Heart right ventricle (tissue), 16 donors: ENCODE data around the gene UBASH3B. TPM values are rescaled to one million over a fixed set of nuclear protein-coding genes. Genes with fewer than 3 reads are reported as not detected.

ENCODE experiments used
- ATAC-seq, 8 donors: fragments of 200-7000 bp; cut with Tn5 transposase; one replicate each; pipeline ENCODE4 v1.9.1; 2020; ENCODE audit warnings: mild to moderate bottlenecking in 8 of 8, moderate library complexity in 8 of 8, moderate number of reproducible peaks in 1 of 8
- DNase-seq, 2 donors: peaks; one replicate each; pipeline ENCODE4 v3.0.0-alpha.2; 2020
- H3K27ac ChIP-seq, 10 donors: fragments of 200-600 bp; sonication (generic) in 2 of 10; one replicate each; pipeline versions ENCODE4 v1.5.0 to v1.8.0; 2020 to 2022; ENCODE audit warnings: mild to moderate bottlenecking in 3 of 10
- H3K27me3 ChIP-seq, 7 donors: fragments of 200-600 bp; one replicate each; pipeline ENCODE4 v1.8.0; 2021 to 2022; ENCODE audit warnings: mild to moderate bottlenecking in 2 of 7
- H3K36me3 ChIP-seq, 9 donors: fragments of 200-600 bp; sonication (generic) in 1 of 9; one replicate each; pipeline versions ENCODE4 v1.5.0 to v1.8.0; 2020 to 2022; ENCODE audit warnings: mild to moderate bottlenecking in 2 of 9
- H3K4me1 ChIP-seq, 9 donors: fragments of 200-600 bp; sonication (generic) in 1 of 9; one replicate each; pipeline versions ENCODE4 v1.5.0 to v1.8.0; 2020 to 2022; ENCODE audit warnings: mild to moderate bottlenecking in 4 of 9
- H3K4me3 ChIP-seq, 10 donors: fragments of 200-600 bp; sonication (generic) in 2 of 10; one replicate each; pipeline versions ENCODE4 v1.5.0 to v1.8.0; 2020 to 2022; ENCODE audit warnings: mild to moderate bottlenecking in 7 of 10, moderate library complexity in 2 of 10
- H3K9me3 ChIP-seq, 11 donors: fragments of 200-600 bp in 10 of 11; sonication (generic) in 2 of 11; one replicate each; pipeline versions ENCODE4 v1.5.0 to v1.8.0; 2013 to 2022; ENCODE audit warnings: mild to moderate bottlenecking in 2 of 11, control low read depth in 1 of 11, moderate library complexity in 1 of 11
- CTCF ChIP-seq, 9 donors: fragments of 200-600 bp; sonication (generic) in 2 of 9; IDR thresholded peaks; one replicate each; pipeline versions ENCODE4 v1.5.0 to v1.8.0; 2021 to 2022; ENCODE audit warnings: antibody characterized with exemption in 9 of 9, mild to moderate bottlenecking in 5 of 9, moderate library complexity in 1 of 9
- WGBS, 2 donors: extraction: QIAGEN DNeasy Blood & Tissue Kit; methylation state at CpG; one replicate each; pipeline ENCODE4 v1.1.7; 2013; ENCODE audit warnings: inconsistent platforms in 1 of 2; 5-methylcytosine and 5-hydroxymethylcytosine counted together
- intact Hi-C, 10 donors: fragments of 100-400 bp; cut with DNase I; formaldehyde crosslinking; loops; one replicate each; pipeline versions ENCODE4 v1.11.1 to v1.14.2; 2022
- polyA plus RNA-seq, 2 donors: library from polyadenylated mRNA; stranded (reverse); fragments of 200-250 nt; gene quantifications; one replicate each; pipeline ENCODE4 v1.2.3, GENCODE V29; 2013
- total RNA-seq, 10 donors: library from RNA; stranded (reverse); fragmentation: NEBNext Ultra II Directional in 3 of 10; extraction: Animal tissue kit (Norgen Biotek cat#: 25700) in 3 of 10; gene quantifications; one replicate each; pipeline versions ENCODE4 v1.2.1 to v1.2.4, GENCODE V29; 2021 to 2023
- donor health status: Arrhythmogenic right ventricular cardiomyopathy.
- donor health status: ischemic (EF 13 %, LVEDD 7.1; RV severe dilation, severe dysfunction).
- donor health status: healthy with polysubstance abuse.
- donor health status: DM: no; HTN: yes; CAD: no.
- donor health status: DM: no; HTN: no; CAD: no.
- donor health status: ischemic (EF 25% LVEDD 6.9; RV normal size, moderate dysfunction).
- donor health status: ischemic (EF 25% LVEDD 5.7; RV mildly dilated, moderate dysfunction).
- donor health status: healthy.
- donor health status: DM: yes; HTN: yes; CAD: no.
- donor health status: Ischemic cardiomyopathy.
- donor health status: ischemic (EF 35%, LVEDD 5.7; RV mildly dilated, moderate dysfunction).
- donor health status: nonischemic (EF 11% LVEDD 7.7; RV severe dilation, severe dysfunction).
- donor health status: DM: yes; HTN: yes; CAD: no.
- donor health status: PGD.
- donor health status: ischemic (EF 29% LVEDD 5.4; RV normal size, mild dysfunction).
- donor health status: nonischemic (EF 23%, LVEDD 6.1; RV moderate dilation, normal function).

Gene UBASH3B
- total and polyA plus RNA-seq, 12 donors: 0.51 to 8.0 (median 1.5) TPM

- H3K4me1 ChIP-seq: peaks cover 0 to 9% (median 0%) of the 10 kb centered on the region in 9 donors
- intact Hi-C loops: loop anchor here (1.0 to 10.0 kb wide), 5 partner anchors 56 to 59 kb away; no protein-coding TSS in a partner anchor
- H3K9me3 ChIP-seq: no peaks in the 10 kb centered on the region
- no peak overlapping the region for H3K27ac ChIP-seq
- peaks cover 0 to 87% (median 0%) of the 10 kb centered on the region in 9 donors for H3K36me3 ChIP-seq
- peak; percentile 61 to 90 (median 78) for TF ChIP-seq CTCF (IDR thresholded peaks at IDR 0.05)
- peak; percentile 32 to 44 for DNase-seq
- H3K27me3 ChIP-seq: no peaks in the 10 kb centered on the region
- ATAC-seq: peak in 4 of 8 donors; percentile 57 to 73 (median 64)
- no peak overlapping the region for H3K4me3 ChIP-seq
- WGBS, 2 donors: 61 to 63% methylated on average over 11 of the region's 11 CpGs
These were observed 140.7 kb downstream of the UBASH3B start for GRCh38 chr11:122796128-122796717.

GRCh38 chr11:122797651-122798050 lies 142.1 kb downstream of the UBASH3B start:
- no peak for TF ChIP-seq CTCF (IDR thresholded peaks at IDR 0.05)
- Histone ChIP-seq H3K4me1 (peaks cover 0 to 9% (median 0%) of the 10 kb centered on the region in 9 donors), H3K9me3 (no peaks in the 10 kb centered on the region), H3K4me3 (no peak overlapping the region), H3K36me3 (peaks cover 0 to 91% (median 0%) of the 10 kb centered on the region in 9 donors), H3K27me3 (no peaks in the 10 kb centered on the region), H3K27ac (no peak overlapping the region)
- WGBS, 2 donors: 90 to 100% methylated on average over 1 of the region's 1 CpG
- DNase-seq: no peak
- intact Hi-C loops: loop anchor here in 8 of 10 donors (2.0 to 10.0 kb wide), 3 partner anchors 55 to 57 kb away; no protein-coding TSS in a partner anchor
- no peak for ATAC-seq

GRCh38 chr11:122799406-122800105 lies 144.0 kb downstream of the UBASH3B start:
- Histone ChIP-seq H3K27ac (peak overlapping the region in 1 of 10 donors; percentile 13), H3K36me3 (peaks cover 0 to 99% (median 0%) of the 10 kb centered on the region in 9 donors), H3K4me1 (peaks cover 0 to 9% (median 0%) of the 10 kb centered on the region in 9 donors), H3K4me3 (no peak overlapping the region), H3K9me3 (no peaks in the 10 kb centered on the region), H3K27me3 (no peaks in the 10 kb centered on the region)
- WGBS, 2 donors: 54 to 83% methylated on average over 4 of the region's 4 CpGs
- DNase-seq (no peak), ATAC-seq (peak in 1 of 8 donors; percentile 19)
- intact Hi-C loops: loop anchor here in 7 of 10 donors (5.0 to 10.0 kb wide), 2 partner anchors 53 to 55 kb away; no protein-coding TSS in a partner anchor
- TF ChIP-seq CTCF (IDR thresholded peaks at IDR 0.05): no peak

- H3K27me3 ChIP-seq: no peaks in the 10 kb centered on the region
These were observed 147.4 kb downstream of the UBASH3B start for GRCh38 chr11:122802876-122803275.

More at GRCh38 chr11:122802876-122803275, 147.4 kb downstream of the UBASH3B start:
- DNase-seq: no peak
- intact Hi-C loops: no loop called here
- peaks cover 0 to 16% (median 7%) of the 10 kb centered on the region in 9 donors for H3K4me1 ChIP-seq
- H3K36me3 ChIP-seq: peaks cover 0 to 92% (median 0%) of the 10 kb centered on the region in 9 donors
- TF ChIP-seq CTCF (IDR thresholded peaks at IDR 0.05): no peak
- H3K27ac ChIP-seq: no peak overlapping the region
- H3K4me3 ChIP-seq: no peak overlapping the region
- H3K9me3 ChIP-seq: no peaks in the 10 kb centered on the region
- WGBS, 2 donors: 98 to 100% methylated on average over 5 of the region's 5 CpGs
- no peak for ATAC-seq
